Skeletal muscle satellite cell (primary cell): ENCODE measurements around the gene ZNF366.

ENCODE experiments used
- H3K27me3 ChIP-seq: 2 replicates; pipeline ENCODE4 v1.7.0; 2013; ENCODE audit warnings: low read length; ENCODE audit not compliant: control insufficient read depth, insufficient read depth
- H3K36me3 ChIP-seq: 2 replicates; pipeline ENCODE4 v1.7.0; 2013; ENCODE audit warnings: mild to moderate bottlenecking, control low read depth, low read length; ENCODE audit not compliant: insufficient read depth
- H3K4me1 ChIP-seq: 2 replicates; pipeline ENCODE4 v1.7.0; 2013; ENCODE audit warnings: low read length; ENCODE audit not compliant: control insufficient read depth, insufficient read depth
- H3K4me2 ChIP-seq: 2 replicates; pipeline ENCODE4 v1.7.0; 2013; ENCODE audit warnings: mild to moderate bottlenecking, low read length
- H3K4me3 ChIP-seq: 2 replicates; pipeline ENCODE4 v1.7.0; 2013; ENCODE audit warnings: low read length
- H3K9ac ChIP-seq: 2 replicates; pipeline ENCODE4 v1.7.0; 2013; ENCODE audit warnings: mild to moderate bottlenecking, low read depth, low read length, moderate library complexity
- H3K9me3 ChIP-seq: replicated peaks from 2 replicates; pipeline ENCODE4 v1.7.0; 2013; ENCODE audit warnings: mild to moderate bottlenecking, control low read depth, low read length

The ZNF366 gene

GRCh38 chr5:72487177-72487576 is 20.0 kb downstream of the ZNF366 start:
- Histone ChIP-seq H3K27me3 (no peaks in the 10 kb centered on the region), H3K9ac (no peak overlapping the region), H3K4me1 (no peaks in the 10 kb centered on the region), H3K9me3 (no peaks in the 10 kb centered on the region), H3K36me3 (no peaks in the 10 kb centered on the region), H3K4me2 (no peak overlapping the region), H3K4me3 (no peak overlapping the region)

- no peak overlapping the region for H3K4me3 ChIP-seq
- no peak overlapping the region for H3K9ac ChIP-seq
- no peaks in the 10 kb centered on the region for H3K9me3 ChIP-seq
- H3K4me1 ChIP-seq, result no peaks in the 10 kb centered on the region
- H3K36me3 ChIP-seq, result no peaks in the 10 kb centered on the region
- H3K27me3 ChIP-seq, result no peaks in the 10 kb centered on the region
- no peak overlapping the region for H3K4me2 ChIP-seq
Measured at GRCh38 chr5:72486371-72486770, 20.8 kb downstream of the ZNF366 start.

DNA sequence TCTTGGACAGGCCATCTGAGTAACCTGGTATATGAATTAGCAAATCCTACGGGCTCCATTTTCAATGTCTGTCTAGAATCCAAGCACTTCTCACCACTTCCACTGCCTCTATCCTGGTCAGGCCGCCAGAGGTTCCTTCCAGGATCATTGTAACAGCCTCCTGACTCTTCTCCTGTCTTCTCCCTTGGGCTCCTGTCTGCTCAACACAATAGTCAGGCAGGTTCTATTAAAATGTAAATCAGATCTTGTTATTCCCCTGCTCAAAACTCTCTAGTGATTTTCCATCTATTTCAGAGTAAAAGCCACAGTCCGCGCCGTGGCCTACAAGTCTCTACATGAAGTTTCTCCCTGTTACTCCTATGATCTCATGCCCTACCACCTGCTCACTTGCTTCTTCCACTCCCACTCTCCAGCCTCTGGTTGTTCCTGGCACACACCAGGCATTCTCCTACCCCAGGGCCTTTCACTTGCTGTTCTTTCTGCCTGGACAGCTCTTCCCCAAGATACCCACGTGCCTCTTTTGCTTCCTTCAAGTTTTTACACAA is 21.7 kb downstream of the ZNF366 start:
- Histone ChIP-seq H3K4me1 (no peaks in the 10 kb centered on the region), H3K4me3 (no peak overlapping the region), H3K9ac (no peak overlapping the region)

DNA sequence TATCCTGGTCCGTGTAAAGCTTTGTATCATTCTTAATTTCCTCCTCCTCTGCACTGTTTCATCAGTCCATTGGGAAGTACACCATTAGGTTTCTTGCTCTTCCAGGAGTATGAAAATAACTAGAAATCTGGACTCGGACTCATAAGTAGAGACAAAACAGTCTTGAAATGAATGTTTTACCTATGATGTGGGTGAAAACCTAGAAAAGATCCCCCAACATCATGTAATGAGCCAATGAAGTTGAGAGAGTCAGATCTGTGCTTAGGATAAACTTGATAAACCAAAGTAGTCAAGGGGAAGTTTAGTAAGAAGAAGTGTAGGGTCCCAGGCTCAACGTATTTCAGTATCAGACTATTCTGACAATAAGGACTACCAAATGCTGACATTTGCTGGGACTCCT is 25.2 kb downstream of the ZNF366 start:
- H3K4me2 ChIP-seq, result no peak overlapping the region
- H3K27me3 ChIP-seq, result no peaks in the 10 kb centered on the region
- H3K36me3 ChIP-seq, result no peaks in the 10 kb centered on the region
- H3K4me3 ChIP-seq, result no peak overlapping the region
- H3K9ac ChIP-seq, result no peak overlapping the region
- peaks cover 5% of the 10 kb centered on the region for H3K4me1 ChIP-seq
- H3K9me3 ChIP-seq, result no peaks in the 10 kb centered on the region

More for the DNA sequence above, 21.7 kb downstream of the ZNF366 start:
- Histone ChIP-seq H3K9me3 (no peaks in the 10 kb centered on the region), H3K36me3 (no peaks in the 10 kb centered on the region), H3K4me2 (no peak overlapping the region), H3K27me3 (no peaks in the 10 kb centered on the region)

DNA sequence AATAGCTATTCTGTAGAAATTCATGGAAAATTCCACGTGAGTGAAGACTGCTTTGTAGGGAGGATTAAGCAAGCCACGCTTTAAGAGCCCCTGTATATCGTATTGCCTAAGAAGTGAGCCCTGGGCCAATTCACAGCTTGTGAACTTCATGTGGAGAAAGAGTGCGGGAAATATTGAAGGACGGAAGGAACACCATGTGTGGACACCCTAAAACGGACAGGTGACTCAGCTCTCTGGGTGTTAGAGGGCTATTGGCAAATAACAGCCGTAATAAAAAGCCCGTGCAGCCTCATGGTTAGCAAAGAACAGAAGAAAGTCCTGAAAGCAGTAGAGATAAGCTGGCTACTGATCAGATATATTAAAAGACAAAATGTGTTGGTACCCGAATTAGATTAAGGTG is 26.4 kb downstream of the ZNF366 start:
- Histone ChIP-seq H3K9ac (no peak overlapping the region), H3K9me3 (no peaks in the 10 kb centered on the region), H3K4me3 (no peak overlapping the region), H3K4me2 (no peak overlapping the region), H3K36me3 (no peaks in the 10 kb centered on the region), H3K27me3 (no peaks in the 10 kb centered on the region), H3K4me1 (peaks cover 5% of the 10 kb centered on the region)

DNA sequence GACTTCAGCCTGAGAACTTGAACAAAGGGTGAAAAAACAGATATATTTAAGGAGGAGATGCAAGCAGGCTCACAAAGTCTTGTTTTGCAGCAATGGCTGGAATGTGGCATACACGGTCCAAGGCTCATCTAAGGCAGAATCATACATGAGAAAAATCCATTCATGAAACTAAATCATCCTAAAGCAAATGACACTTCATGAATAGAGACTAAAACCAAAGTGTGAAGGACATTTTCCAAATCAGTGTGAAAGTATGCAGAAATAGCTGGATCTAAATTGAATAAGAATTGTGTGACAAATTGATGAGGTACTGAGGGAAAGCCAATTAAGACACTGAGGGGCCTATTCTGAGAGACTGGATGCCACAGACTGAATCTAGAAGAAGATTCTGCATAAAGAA is 27.3 kb downstream of the ZNF366 start:
- Histone ChIP-seq H3K4me3 (no peak overlapping the region), H3K4me1 (peaks cover 5% of the 10 kb centered on the region), H3K9me3 (no peaks in the 10 kb centered on the region), H3K27me3 (no peaks in the 10 kb centered on the region), H3K4me2 (no peak overlapping the region), H3K9ac (no peak overlapping the region), H3K36me3 (no peaks in the 10 kb centered on the region)

GRCh38 chr5:72478684-72479083 is 28.5 kb downstream of the ZNF366 start:
- no peak overlapping the region for H3K9ac ChIP-seq
- no peaks in the 10 kb centered on the region for H3K9me3 ChIP-seq
- H3K27me3 ChIP-seq, result no peaks in the 10 kb centered on the region
- H3K4me1 ChIP-seq, result peaks cover 5% of the 10 kb centered on the region
- no peak overlapping the region for H3K4me2 ChIP-seq
- H3K36me3 ChIP-seq, result no peaks in the 10 kb centered on the region
- H3K4me3 ChIP-seq, result no peak overlapping the region

DNA sequence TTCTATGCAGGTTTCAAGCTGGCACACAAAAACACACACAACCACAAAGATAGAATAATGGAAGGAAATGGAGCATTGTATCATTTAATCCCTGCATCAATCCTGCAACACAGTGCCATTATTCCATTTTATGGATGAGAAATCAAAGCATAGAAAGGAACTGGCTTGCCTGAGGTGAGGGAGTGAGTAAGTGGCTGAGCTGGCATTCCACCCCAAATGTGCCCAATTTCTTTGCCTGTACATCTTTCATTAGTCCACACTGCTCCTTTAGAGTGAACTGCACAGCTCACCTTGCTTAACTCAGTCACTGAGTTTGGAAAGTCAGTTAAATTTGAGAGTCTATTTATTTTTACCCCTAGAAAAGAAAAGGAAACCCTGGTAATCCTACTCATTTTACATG is 28.9 kb downstream of the ZNF366 start:
- no peak overlapping the region for H3K9ac ChIP-seq
- no peak overlapping the region for H3K4me2 ChIP-seq
- H3K27me3 ChIP-seq, result no peaks in the 10 kb centered on the region
- H3K9me3 ChIP-seq, result no peaks in the 10 kb centered on the region
- H3K4me3 ChIP-seq, result no peak overlapping the region
- peaks cover 5% of the 10 kb centered on the region for H3K4me1 ChIP-seq
- no peaks in the 10 kb centered on the region for H3K36me3 ChIP-seq

- Histone ChIP-seq H3K27me3 (no peaks in the 10 kb centered on the region), H3K36me3 (no peaks in the 10 kb centered on the region), H3K9me3 (no peaks in the 10 kb centered on the region), H3K4me1 (peaks cover 9% of the 10 kb centered on the region), H3K4me3 (no peak overlapping the region), H3K4me2 (no peak overlapping the region), H3K9ac (no peak overlapping the region)
Measured at GRCh38 chr5:72477644-72478043, 29.6 kb downstream of the ZNF366 start.

DNA sequence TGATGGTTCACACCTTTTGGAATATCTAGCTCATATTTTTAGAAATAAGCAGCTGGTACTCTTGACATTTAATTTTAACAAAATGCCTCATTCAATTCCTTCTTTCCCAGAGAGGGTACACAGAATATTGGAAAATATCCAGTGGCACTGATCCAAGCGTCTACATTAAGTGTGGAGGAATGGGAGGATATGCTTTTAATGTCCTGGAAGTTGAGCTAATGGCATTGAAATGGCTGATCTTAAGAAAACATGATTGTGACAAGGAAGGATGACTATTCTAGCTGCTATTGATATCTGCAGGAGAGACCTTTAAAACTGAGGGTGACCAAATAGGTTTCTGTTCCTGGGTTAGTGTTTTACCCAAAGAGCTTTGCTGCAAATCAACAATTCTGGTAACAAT is 30.0 kb downstream of the ZNF366 start:
- no peak overlapping the region for H3K9ac ChIP-seq

GRCh38 chr5:72476721-72477120 is 30.5 kb downstream of the ZNF366 start:
- Histone ChIP-seq H3K9ac (no peak overlapping the region), H3K9me3 (no peaks in the 10 kb centered on the region), H3K27me3 (no peaks in the 10 kb centered on the region), H3K4me1 (peaks cover 18% of the 10 kb centered on the region), H3K4me2 (no peak overlapping the region), H3K4me3 (no peak overlapping the region), H3K36me3 (no peaks in the 10 kb centered on the region)

More for the DNA sequence above, 30.0 kb downstream of the ZNF366 start:
- no peak overlapping the region for H3K4me2 ChIP-seq
- H3K27me3 ChIP-seq, result no peaks in the 10 kb centered on the region
- no peaks in the 10 kb centered on the region for H3K9me3 ChIP-seq
- no peaks in the 10 kb centered on the region for H3K36me3 ChIP-seq
- no peak overlapping the region for H3K4me3 ChIP-seq
- peaks cover 13% of the 10 kb centered on the region for H3K4me1 ChIP-seq

DNA sequence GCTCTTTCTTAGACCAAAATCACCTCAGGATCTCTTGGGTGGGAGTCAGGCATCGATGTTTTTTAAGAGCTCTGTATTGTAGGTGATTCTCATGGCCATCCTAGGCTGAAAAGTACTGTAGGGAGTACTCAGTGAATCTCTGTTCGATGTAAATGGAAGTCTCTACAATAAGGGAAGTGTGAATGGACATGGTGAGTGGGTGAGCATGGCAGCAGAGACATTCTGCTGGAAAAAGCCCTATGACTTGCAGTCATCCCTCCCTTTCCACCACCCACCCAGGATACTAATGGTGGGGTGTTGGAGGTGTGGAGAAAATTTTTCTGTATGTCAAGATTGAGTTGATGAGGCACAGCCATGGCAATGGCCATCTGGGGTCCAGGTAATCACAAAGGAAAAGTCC is 30.9 kb downstream of the ZNF366 start:
- Histone ChIP-seq H3K4me3 (no peak overlapping the region), H3K36me3 (no peaks in the 10 kb centered on the region), H3K9ac (no peak overlapping the region), H3K4me2 (no peak overlapping the region), H3K27me3 (no peaks in the 10 kb centered on the region), H3K9me3 (no peaks in the 10 kb centered on the region), H3K4me1 (peaks cover 22% of the 10 kb centered on the region)
